ENCODE measurements around the gene CEP120. TPM values are rescaled to one million over a fixed set of nuclear protein-coding genes. Genes with fewer than 3 reads are reported as not detected.

CEP120 gene
- total RNA-seq, 1 donor from 2014 or later = 19.0 TPM

DNA sequence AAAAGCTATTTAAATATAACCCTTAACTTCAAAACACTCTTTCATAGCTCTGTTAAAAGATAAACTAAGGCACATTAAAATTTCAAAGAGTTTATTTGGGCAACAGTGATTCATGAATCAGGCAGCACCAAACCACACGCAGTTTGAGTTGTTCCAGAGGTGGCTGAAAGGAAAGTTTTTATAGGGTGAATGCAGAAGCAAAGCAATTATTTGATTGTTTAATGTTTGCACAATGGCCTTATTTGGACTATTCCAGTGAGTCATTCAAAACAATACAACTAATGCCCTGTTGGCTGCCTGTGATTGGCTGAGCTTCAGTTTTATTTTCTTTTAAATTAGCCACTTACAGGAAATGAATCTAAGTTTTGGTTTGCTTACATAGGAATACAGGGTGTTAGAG is 125.3 kb downstream of the CEP120 start:
- Histone ChIP-seq H3K27me3 (ENCODE audit: insufficient read depth, low read length) (no peaks in the 10 kb centered on the region), H3K4me1 (ENCODE audit: insufficient read depth, low read length) (no peaks in the 10 kb centered on the region), H3K27ac (ENCODE audit: low read depth, low read length) (no peak overlapping the region), H2AFZ (ENCODE audit: low read depth, low read length) (no peak overlapping the region), H3K79me2 (ENCODE audit: insufficient read depth, low read length) (no peaks in the 10 kb centered on the region), H3K4me3 (ENCODE audit: insufficient read depth, low read depth, low read length) (no peak overlapping the region), H3K9me3 (ENCODE audit: insufficient read depth, low read depth, low read length) (no peaks in the 10 kb centered on the region), H4K20me1 (ENCODE audit: insufficient read depth, low read length) (no peaks in the 10 kb centered on the region), H3K4me2 (ENCODE audit: low read length) (no peak overlapping the region), H3K36me3 (ENCODE audit: insufficient read depth, low read length) (no peaks in the 10 kb centered on the region), H3K9ac (ENCODE audit: low read length) (no peak overlapping the region)
- Mint-ChIP-seq H3K4me1 (ENCODE audit: low read depth, unreplicated experiment) (no peaks in the 10 kb centered on the region), H3K36me3 (ENCODE audit: low read depth, unreplicated experiment) (no peaks in the 10 kb centered on the region), H3K27me3 (ENCODE audit: low read depth, unreplicated experiment) (no peaks in the 10 kb centered on the region), H3K4me3 (ENCODE audit: unreplicated experiment) (no peak overlapping the region), H3K9me3 (ENCODE audit: unreplicated experiment) (peaks cover 3% of the 10 kb centered on the region), H3K27ac (ENCODE audit: unreplicated experiment) (no peak overlapping the region)
- TF ChIP-seq EZH2 (IDR thresholded peaks at IDR 0.05; ENCODE audit: insufficient read depth, low read length) = no peak
- TF ChIP-seq, protein P1, sequence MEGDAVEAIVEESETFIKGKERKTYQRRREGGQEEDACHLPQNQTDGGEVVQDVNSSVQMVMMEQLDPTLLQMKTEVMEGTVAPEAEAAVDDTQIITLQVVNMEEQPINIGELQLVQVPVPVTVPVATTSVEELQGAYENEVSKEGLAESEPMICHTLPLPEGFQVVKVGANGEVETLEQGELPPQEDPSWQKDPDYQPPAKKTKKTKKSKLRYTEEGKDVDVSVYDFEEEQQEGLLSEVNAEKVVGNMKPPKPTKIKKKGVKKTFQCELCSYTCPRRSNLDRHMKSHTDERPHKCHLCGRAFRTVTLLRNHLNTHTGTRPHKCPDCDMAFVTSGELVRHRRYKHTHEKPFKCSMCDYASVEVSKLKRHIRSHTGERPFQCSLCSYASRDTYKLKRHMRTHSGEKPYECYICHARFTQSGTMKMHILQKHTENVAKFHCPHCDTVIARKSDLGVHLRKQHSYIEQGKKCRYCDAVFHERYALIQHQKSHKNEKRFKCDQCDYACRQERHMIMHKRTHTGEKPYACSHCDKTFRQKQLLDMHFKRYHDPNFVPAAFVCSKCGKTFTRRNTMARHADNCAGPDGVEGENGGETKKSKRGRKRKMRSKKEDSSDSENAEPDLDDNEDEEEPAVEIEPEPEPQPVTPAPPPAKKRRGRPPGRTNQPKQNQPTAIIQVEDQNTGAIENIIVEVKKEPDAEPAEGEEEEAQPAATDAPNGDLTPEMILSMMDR (IDR thresholded peaks at IDR 0.05; ENCODE audit: insufficient read depth, low read depth, low read length) = no peak
- FAIRE-seq = no peak
- peak; percentile 3 for DNase-seq (ENCODE audit: low read depth)

DNA sequence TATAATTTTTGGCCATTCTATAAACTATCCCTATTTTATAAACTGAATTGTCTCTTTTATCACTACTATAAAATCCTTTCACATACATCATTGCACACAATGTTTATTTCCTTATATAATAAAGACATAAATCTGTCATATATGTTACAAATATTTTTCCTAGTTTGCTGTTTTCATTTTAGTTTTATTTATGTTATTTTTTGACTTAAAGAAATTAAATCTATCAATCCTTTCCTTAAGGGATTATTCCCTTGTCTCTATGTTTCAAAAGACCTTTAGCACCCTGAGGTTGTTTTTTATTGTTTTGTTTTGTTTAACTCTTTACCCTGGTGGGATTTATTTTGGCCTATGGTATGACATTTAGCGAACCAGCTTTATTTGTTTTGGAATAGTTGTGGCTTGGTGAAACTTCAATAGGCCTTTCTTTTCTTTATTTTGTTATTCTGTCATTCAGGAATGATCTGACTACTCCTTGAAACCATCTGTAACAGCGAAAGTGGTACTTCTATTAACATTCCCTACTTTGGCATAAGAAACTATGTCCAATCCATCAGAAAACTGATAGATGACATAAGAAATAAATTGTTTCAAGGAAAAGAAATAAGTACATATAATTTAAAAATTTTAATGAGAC is 125.9 kb downstream of the CEP120 start:
- DNase-seq (ENCODE audit: low read depth) (no peak), FAIRE-seq (no peak)
- Histone ChIP-seq H3K4me2 (ENCODE audit: low read length) (no peak overlapping the region), H3K9ac (ENCODE audit: low read length) (no peak overlapping the region), H3K27ac (ENCODE audit: low read depth, low read length) (no peak overlapping the region), H3K27me3 (ENCODE audit: insufficient read depth, low read length) (no peaks in the 10 kb centered on the region), H3K79me2 (ENCODE audit: insufficient read depth, low read length) (no peaks in the 10 kb centered on the region), H3K4me1 (ENCODE audit: insufficient read depth, low read length) (no peaks in the 10 kb centered on the region), H4K20me1 (ENCODE audit: insufficient read depth, low read length) (no peaks in the 10 kb centered on the region), H3K4me3 (ENCODE audit: insufficient read depth, low read depth, low read length) (no peak overlapping the region), H3K9me3 (ENCODE audit: insufficient read depth, low read depth, low read length) (no peaks in the 10 kb centered on the region), H3K36me3 (ENCODE audit: insufficient read depth, low read length) (no peaks in the 10 kb centered on the region), H2AFZ (ENCODE audit: low read depth, low read length) (no peak overlapping the region)
- H3K4me3 Mint-ChIP-seq (ENCODE audit: unreplicated experiment) = no peak overlapping the region
- H3K4me1 Mint-ChIP-seq (ENCODE audit: low read depth, unreplicated experiment) = no peaks in the 10 kb centered on the region
- peaks cover 3% of the 10 kb centered on the region for H3K9me3 Mint-ChIP-seq (ENCODE audit: unreplicated experiment)
- H3K27ac Mint-ChIP-seq (ENCODE audit: unreplicated experiment) = no peak overlapping the region
- H3K36me3 Mint-ChIP-seq (ENCODE audit: low read depth, unreplicated experiment) = no peaks in the 10 kb centered on the region
- TF ChIP-seq, protein P1 (IDR thresholded peaks at IDR 0.05; ENCODE audit: insufficient read depth, low read depth, low read length) = no peak
- TF ChIP-seq EZH2 (IDR thresholded peaks at IDR 0.05; ENCODE audit: insufficient read depth, low read length) = no peak
- H3K27me3 Mint-ChIP-seq (ENCODE audit: low read depth, unreplicated experiment) = no peaks in the 10 kb centered on the region

Other genes with a start within 250 kb of the CEP120 start
- gene CSNK1G3, start 88.8 kb upstream of the CEP120 start, total RNA-seq = 54.9 and 59.4 TPM in 2 replicates

Measured in astrocyte (in vitro differentiated cells and primary cell).